Bronchial epithelial cell (primary cell): ENCODE results near the gene ALDH3B2. TPM values are rescaled to one million over a fixed set of nuclear protein-coding genes. Genes with fewer than 3 reads are reported as not detected.
A peak's percentile ranks its signal among the peaks of the same experiment; 100 is the strongest.

ENCODE experiments used
- DNase-seq: peaks from one replicate; pipeline ENCODE4 v3.0.0-alpha.2; 2010; ENCODE audit warnings: low read depth
- FAIRE-seq: peaks from 2 replicates; lab custom pipeline; 2011; peaks lifted over from hg19 to GRCh38; lab: Jason Lieb, UNC
- H3K27me3 ChIP-seq: 2 replicates; pipeline ENCODE4 v1.5.1; 2011; ENCODE audit warnings: low read length; ENCODE audit not compliant: control insufficient read depth, insufficient read depth
- H3K36me3 ChIP-seq: 2 replicates; pipeline ENCODE4 v1.5.1; 2011; ENCODE audit warnings: low read length; ENCODE audit not compliant: control insufficient read depth, insufficient read depth
- H3K4me3 ChIP-seq: 2 replicates; pipeline ENCODE4 v1.5.1; 2011; ENCODE audit warnings: mild to moderate bottlenecking, low read depth, low read length, control low read depth
- total RNA-seq: library from RNA; depleted of rRNA; stranded (reverse); fragments of >200 nt; gene quantifications from 2 replicates; pipeline ENCODE4 v1.2.1, GENCODE V29; 2014
- TF ChIP-seq, protein P1 (sequence below): IDR thresholded peaks from 2 replicates; pipeline ENCODE4 v1.5.1; 2011; ENCODE audit warnings: mild to moderate bottlenecking, moderate library complexity, low read length, control low read depth, inconsistent platforms; ENCODE audit not compliant: insufficient read depth, severe bottlenecking

The ALDH3B2 gene
- total RNA-seq, 1 donor from 2014 or later, result 17.9 TPM

DNA sequence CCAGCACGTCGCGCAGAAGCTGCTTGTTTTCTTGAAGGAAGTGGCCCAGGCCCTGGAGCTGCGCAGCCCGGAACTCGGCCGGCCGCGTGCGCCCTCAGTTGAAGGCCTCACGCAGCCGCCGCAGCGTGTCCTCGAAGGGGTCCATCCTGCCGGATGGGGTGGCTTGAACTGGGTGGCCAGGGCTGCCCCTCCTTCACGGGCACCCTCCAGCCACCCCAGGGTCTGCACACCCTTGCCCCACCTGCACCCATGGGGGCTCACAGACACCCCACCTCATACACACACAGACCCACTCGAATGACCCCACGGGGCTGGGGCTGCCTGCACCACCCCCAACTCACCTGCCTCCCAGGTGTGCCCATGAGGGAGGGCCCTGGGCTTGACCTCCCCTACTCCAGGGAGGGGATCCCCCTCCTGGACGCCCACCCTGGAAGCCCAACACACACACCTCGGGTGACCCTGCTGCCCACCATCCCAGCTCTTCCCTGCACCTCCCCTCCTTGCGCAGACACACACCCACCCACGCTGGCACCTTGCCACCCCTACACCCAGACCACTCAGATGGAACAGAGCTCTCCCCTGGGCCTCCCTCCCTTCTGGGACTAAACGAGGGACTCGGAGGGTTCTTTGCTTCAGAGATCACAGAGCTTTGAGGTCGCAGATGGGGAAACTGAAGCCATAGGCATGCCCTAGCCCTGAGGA is 6.8 kb downstream of the ALDH3B2 start:
- H3K4me3 ChIP-seq, result no peak overlapping the region
- no peaks in the 10 kb centered on the region for H3K27me3 ChIP-seq
- DNase-seq (no peak), FAIRE-seq (no peak)
- TF ChIP-seq, protein P1, sequence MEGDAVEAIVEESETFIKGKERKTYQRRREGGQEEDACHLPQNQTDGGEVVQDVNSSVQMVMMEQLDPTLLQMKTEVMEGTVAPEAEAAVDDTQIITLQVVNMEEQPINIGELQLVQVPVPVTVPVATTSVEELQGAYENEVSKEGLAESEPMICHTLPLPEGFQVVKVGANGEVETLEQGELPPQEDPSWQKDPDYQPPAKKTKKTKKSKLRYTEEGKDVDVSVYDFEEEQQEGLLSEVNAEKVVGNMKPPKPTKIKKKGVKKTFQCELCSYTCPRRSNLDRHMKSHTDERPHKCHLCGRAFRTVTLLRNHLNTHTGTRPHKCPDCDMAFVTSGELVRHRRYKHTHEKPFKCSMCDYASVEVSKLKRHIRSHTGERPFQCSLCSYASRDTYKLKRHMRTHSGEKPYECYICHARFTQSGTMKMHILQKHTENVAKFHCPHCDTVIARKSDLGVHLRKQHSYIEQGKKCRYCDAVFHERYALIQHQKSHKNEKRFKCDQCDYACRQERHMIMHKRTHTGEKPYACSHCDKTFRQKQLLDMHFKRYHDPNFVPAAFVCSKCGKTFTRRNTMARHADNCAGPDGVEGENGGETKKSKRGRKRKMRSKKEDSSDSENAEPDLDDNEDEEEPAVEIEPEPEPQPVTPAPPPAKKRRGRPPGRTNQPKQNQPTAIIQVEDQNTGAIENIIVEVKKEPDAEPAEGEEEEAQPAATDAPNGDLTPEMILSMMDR, result no peak
- H3K36me3 ChIP-seq, result no peaks in the 10 kb centered on the region

DNA sequence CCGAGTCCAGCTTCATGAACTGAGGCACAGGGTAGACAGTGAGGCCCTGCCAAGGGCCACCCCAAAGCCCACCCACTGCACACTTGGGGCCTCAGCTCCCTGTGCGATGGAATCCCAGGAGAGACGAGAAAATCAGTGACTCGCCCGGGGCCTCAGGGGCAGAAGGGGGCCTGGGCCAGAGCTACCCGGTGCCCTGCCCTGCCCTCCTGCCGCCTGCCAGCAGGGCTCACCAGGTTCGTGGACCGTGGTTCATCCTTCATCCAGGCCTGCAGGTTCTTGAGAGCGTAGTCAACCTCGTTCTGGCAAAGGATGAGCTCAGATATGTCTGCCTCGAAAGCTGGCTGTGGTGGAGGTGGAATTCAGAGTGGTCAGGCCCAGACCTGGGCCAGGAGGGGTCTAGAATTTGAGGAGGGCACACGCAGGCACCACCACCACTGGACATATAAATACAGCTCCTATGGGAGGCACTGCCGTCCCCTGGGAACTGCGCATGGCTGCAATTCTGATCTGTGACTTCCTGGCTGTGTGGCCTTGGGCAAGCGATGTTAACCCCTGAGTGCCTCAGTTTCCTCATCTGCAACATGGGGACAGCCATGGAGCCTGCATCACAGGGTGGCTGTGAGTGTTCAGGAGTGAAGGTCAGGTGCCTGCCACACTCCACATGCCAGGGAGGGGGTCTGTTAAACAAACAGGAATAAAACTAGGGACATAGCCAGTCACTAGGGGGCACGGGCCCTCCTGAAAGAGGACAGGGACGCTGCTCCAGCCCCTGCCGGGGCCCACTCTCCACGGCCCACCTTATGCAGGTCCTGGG is 7.5 kb downstream of the ALDH3B2 start:
- no peak for FAIRE-seq
- no peaks in the 10 kb centered on the region for H3K36me3 ChIP-seq
- DNase-seq, result no peak

DNA sequence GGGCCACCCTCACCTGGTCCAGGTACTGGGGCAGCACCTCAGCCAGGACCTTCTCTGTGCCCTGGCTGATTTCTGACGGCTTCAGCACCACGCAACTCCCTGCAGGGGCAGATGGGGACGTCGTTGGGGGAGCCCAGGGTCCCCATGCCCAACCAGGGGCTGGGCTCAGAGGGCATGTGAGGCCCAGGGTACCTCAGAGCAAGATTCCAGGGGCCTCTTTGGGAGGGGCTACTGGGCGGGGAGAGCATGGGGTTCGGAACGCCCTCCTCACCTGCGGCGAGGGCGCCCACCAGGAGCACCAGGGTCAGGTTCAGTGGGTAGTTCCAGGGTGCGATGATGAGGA is 8.1 kb downstream of the ALDH3B2 start:
- FAIRE-seq (no peak), DNase-seq (no peak)
- Histone ChIP-seq H3K27me3 (no peaks in the 10 kb centered on the region), H3K36me3 (no peaks in the 10 kb centered on the region), H3K4me3 (no peak overlapping the region)
- TF ChIP-seq, protein P1, result no peak

More for the DNA sequence above, 7.5 kb downstream of the ALDH3B2 start:
- H3K27me3 ChIP-seq, result no peaks in the 10 kb centered on the region
- TF ChIP-seq, protein P1, result no peak
- no peak overlapping the region for H3K4me3 ChIP-seq

GRCh38 chr11:67665541-67666302 is 8.7 kb downstream of the ALDH3B2 start:
- Histone ChIP-seq H3K36me3 (no peaks in the 10 kb centered on the region), H3K27me3 (no peaks in the 10 kb centered on the region), H3K4me3 (no peak overlapping the region)
- TF ChIP-seq, protein P1, result peak; percentile 55
- no peak for FAIRE-seq
- DNase-seq, result no peak

DNA sequence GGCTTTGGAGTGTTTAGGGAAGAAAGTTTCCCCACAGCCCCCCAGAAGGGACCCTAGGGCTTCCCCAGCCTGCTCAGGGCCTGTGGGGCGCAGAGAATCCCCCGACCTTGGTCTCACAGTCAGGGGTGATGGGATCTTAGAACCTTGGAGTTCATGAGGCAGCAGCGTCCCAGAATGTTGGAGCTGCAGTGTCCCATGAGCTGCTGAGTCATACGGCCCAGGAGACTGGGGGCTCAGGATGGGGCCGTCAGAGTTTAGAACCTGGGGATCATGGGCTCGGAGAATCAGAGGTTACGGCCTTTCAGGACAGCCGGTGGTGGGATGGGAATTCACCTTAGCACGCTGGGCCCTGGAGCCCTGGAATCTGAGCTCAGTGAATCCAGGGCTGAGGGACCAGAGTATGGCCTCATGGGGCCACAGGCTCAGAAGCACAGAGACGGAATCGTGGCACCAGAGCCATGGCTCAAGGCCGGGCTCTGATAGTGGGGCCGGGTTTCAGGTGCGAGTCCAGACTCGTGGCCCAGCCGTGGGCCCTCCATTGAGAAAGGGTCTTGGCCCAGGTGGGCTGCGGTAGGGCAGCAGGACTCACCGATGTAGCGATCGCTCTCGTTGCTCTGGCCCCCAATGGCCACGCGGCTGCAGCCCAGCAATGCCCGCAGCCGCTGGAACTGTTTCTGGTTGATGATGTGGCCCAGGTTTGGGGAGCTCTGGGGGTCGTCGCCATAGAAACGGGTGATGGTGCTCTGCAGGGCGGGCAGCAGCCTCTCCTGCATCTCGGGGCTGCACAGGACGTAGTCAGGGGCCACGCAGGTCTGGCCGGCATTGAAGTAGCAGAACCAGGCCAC is 9.5 kb downstream of the ALDH3B2 start:
- Histone ChIP-seq H3K4me3 (no peak overlapping the region), H3K27me3 (no peaks in the 10 kb centered on the region), H3K36me3 (no peaks in the 10 kb centered on the region)
- TF ChIP-seq, protein P1, result no peak
- FAIRE-seq, result no peak
- no peak for DNase-seq
